ENCODE measurements around the gene HSPA1L.
"Not testable (repeated sequence)": the region's sequence is repeated elsewhere in the genome, so short reads cannot be mapped to it uniquely, and the experiment has no call there.

HSPA1L gene

DNA sequence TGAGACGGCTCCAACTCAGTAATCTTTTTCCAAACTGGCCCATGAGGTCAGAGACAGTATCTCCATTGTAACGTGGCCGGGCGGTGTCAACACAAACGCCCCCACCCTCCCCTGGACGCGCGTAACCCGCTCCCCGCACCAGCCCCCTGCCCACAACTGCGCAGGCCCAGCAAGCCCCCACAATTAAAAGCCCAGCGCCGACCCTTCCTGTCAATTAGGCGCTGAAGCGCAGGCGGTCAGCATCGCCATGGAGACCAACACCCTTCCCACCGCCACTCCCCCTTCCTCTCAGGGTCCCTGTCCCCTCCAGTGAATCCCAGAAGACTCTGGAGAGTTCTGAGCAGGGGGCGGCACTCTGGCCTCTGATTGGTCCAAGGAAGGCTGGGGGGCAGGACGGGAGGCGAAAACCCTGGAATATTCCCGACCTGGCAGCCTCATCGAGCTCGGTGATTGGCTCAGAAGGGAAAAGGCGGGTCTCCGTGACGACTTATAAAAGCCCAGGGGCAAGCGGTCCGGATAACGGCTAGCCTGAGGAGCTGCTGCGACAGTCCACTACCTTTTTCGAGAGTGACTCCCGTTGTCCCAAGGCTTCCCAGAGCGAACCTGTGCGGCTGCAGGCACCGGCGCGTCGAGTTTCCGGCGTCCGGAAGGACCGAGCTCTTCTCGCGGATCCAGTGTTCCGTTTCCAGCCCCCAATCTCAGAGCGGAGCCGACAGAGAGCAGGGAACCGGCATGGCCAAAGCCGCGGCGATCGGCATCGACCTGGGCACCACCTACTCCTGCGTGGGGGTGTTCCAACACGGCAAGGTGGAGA, at the start of gene HSPA1L, which contains the start of gene HSPA1A:
HSPA1L (minus strand) TSS at position 259 of the 814 bp plus-strand sequence. CDS start 3,311 bp downstream, outside the sequence.
HSPA1A (plus strand) TSS at position 519 of the 814 bp plus-strand sequence; CDS start at position 733, 214 bp downstream.
- DNase-seq, result peak; percentile 69

DNA sequence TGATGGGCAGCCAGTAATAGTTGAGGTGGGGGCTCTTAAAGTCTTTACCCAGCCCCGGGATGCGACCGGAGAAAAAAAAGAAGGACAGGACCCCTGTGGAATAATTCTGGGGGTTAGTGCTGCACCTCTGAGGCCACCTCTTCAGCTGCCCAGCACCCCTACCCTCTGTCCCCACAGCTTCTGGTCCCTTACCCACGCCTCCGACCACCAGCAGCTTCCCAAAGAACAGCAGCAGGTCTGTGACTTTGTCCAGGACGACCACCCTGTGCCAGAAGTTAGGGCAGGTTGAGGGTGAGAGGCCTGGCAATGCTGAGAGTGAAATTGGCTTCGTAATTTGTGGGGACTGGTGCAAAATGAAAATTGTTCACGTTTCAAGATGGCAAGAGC, 49.7 kb upstream of the HSPA1L start:
- no peak for DNase-seq

DNA sequence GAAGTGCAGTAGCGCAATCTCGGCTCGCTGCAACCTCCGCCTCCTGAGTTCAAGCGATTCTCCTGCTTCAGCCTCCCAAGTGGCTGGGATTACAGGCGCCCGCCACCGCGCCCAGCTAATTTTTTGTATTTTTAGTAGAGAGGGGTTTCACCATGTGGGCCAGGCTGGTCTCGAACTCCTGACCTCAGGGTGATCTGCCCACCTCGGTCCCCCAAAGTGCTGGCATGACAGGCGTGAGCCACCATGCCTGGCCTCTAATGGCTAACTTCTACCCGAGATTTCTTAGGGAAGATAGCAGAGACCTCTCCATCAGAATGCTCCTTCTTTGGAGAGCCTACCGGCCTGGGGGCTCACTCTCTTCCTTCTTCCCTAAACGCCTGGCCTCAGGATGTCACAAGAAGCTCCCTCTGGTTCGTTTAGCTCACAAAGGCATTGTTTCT, 49.1 kb upstream of the HSPA1L start:
- DNase-seq, result not testable (repeated sequence)

DNA sequence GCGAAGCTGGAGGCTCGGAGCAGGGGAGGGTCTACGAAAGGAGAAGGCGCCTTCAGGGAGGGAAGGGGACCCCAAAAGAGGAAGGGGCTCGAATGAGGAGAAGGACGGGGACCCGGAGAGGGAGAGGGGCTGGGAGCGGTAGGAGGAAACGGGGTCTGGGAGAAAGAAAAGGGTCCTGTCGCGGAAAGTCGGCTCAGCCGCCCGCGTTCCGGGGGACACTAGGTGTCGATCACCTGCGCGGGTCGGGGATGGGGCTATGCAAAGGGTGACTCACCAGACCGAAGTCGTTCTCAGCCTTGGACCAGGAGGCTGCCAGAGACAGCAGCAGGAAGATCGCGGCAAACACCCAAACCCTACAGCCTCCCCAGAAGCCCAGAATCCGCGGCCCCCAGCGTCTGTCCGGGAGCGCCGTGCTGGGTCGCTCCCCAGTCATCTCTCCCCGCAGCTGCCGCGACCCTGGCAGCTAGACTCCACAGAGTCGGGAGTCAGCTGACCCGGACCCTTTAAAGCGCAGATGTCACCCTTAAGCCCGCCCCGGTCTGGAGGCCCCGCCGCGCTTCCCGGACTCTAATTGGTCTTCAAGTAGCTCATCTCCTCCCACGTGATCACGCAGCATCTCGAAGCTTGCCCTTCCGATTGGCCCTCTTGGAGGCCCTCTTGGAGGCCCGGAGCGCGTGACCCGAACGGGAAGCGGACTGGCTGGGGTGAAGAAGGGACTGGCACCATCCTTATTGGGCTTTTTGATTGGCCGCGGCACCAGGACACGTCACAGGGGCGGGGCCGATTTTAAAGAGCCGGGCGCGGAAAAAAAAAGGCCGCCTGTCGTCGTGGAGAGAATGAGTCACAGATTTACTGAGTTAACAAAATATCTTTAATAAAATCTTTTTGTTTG, 47.5 kb upstream of the HSPA1L start, which contains the start of gene NEU1:
NEU1 (minus strand) TSS at position 478 of the 892 bp plus-strand sequence; CDS start at position 433, 45 bp downstream.
- peak; percentile 100 for DNase-seq

DNA sequence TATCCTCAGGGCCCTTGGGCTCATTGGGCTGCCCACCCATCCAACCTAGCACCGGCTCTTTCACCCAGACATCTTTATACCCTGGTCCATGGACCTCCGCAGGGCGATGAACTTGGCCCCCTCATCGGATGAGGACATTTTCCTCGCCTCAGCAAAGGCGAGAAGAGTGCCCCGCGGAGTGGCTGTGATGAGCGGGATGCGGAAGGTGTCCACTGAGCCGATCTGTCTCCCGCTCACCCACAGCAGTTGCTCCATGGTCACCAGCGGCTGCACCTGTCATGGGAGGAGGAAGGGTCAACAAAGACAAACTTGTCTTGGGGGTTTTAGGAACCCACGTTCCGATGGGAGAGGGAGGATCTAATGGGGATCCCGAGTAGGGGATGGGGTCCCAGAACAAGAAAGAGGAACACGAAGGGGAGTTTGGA, 46.8 kb upstream of the HSPA1L start:
- DNase-seq, result no peak

DNA sequence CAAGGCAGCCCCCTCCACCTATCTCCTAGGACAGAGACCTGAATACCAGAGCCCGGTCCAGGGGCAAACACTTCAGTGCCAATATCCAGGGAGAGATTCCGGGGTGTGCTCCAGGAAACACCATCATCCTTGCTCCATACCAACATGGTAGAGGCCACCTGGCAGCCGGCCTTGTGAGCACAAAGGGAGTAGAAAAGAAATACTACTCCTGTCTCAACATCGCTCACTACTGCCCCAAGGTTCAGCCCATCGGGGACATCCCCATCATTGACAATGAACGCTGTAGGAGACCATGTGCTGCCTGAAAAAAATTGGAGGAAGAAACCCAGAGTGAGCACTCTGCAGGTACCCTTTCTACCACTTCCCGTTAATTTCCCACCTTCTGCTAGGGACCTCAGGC, 46.1 kb upstream of the HSPA1L start:
- DNase-seq, result no peak

DNA sequence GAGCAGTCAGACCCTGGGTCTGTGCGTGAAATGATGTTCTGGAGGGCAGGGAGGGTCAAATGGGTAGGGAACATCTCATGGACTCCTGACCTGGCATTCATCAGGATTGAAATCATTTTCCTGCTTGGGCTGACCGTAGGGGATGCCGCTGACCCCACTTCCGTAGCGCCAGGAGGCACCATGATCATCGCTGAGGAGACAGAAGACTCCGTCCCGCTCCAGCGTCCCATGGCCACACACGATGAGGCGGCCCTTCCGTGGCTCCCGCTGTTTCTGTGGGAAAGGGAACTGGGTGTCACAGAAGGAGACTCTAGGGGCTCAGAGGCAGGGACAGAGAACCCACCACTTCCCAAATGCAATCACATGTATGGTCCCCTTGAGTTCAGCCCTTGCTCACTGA, 45.3 kb upstream of the HSPA1L start:
- no peak for DNase-seq

DNA sequence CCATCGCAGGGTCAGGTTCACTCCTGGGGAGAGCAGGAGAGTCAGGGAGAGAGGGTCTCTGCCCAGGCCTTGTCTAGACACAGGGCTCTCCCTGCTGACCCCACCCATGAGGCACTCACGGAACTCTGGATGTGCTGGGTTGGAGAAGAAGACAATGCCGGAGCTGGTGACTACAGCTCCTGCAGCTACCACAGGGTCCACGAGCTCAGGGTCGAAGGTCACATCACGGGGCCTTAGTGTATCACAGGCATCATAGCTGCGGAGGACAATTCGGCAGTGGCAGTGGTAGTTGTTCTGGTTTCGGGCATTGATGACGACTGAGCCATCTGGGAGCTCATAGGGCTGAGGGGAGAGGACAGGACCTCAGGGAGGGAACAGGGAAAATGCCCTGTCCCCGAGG, 44.8 kb upstream of the HSPA1L start:
- no peak for DNase-seq

DNA sequence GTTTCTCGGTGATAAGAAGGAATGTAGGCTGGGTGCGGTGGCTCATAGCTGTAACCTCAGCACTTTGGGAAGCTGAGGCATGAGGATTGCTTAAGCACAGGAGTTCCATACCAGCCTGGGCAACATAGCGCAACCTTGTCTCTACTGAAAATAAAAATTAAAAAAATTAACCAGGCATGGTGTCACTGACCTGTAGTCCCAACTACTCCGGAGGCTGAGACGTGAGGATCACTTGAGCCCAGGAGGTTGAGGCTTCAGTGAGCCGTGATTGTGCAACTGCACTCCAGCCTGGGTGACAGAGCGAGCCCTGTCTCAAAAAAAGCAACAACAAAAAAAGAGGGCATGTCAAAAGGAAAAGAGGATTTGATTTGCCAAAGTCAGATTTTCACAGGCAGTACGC, 43.6 kb upstream of the HSPA1L start:
- DNase-seq, result no peak

DNA sequence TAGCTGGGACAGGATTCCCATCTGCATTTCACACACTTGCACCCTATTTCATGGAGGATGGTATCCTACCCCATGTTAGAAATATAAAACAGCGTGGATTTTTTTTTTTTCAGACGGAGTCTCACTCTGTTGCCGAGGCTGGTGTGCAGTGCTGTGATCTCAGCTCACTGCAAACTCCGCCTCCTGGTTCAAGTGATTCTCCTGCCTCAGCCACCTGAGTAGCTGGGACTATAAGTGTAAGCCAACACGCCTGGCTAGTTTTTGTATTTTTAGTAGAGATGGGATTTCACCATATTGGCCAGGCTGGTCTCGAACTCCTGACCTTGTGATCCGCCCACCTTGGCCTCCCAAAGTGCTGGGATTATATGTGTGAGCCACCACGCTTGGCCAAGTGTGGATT, 42.7 kb upstream of the HSPA1L start:
- DNase-seq, result not testable (repeated sequence)

DNA sequence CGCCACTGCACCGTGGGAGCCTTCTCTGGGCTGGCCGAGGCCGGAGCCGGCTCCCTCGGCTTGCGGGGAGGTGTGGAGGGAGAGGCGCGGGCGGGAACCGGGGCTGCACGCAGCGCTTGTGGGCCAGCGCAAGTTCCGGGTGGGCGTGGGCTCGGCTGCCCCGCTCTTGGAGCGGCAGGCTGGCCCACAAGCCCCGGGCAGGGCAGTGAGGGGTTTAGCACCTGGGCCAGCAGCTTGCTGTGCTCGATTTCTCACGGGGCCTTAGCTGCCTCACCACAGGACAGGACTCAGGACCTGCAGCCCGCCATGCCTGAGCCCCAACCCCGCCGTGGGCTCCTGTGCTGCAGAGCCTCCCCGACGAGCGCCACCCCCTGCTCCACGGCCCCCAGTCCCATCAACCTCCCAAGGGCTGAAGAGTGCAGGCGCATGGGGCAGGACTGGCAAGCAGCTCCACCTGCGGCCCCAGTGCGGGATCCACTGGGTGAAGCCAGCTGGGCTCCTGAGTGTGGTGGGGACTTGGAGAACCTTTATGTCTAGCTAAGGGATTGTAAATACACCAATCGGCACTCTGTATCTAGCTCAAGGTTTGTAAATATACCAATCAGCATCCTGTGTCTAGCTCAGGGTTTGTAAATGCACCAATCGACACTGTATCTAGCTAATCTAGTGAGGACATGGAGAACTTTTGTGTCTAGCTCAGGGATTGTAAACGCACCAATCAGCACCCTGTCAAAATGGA, 37.1 kb upstream of the HSPA1L start:
- DNase-seq, result not testable (repeated sequence)

DNA sequence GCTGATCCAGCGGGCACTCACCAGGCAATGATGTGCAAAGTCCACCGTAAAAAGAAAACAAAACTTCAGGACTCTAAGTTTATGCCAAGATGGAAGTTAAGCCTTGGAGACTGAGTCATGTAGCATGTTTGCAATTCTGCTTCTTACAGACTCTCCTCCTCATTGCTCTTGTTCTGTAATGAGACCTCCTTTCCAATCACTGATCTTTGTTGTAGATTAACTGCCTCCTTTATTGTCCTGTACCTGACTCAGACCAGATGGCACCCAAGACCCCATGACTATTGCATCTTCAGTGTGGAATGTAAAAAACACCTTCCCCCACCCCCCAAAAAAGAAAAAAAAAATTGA, 36.4 kb upstream of the HSPA1L start:
- no peak for DNase-seq

DNA sequence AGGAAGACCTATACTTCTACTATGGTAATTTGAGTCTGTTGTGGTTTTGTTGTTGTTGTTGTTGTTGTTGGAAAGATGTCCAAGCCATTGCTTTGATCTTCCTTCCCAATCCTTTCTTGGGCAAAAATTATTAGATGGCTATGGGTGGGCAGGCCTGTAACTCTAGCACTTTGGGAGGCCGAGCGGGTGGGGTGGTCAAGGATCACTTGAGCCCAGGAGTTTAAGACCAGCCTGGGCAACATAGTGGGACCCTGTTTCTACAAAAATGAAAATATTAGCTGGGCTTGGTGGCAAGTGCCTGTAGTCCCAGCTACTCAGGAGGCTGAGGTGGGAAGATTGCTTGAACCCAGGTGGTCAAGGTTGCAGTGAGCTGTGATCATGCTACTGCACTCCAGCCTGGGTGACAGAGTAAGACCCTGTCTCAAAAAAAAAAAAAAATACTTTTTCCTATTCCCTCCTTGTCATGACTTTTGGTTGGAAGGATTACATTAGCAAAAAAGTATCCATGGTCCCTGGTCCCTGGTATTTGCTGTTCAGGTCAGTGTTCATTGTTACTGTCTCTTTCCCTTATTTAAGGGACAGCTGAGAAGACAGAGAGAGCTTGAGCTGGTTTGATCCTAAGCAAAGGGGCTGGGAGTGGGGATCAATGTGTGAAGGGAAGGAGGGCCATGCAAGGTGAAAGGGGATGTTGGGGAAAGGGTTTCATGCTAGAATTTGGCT, 35.8 kb upstream of the HSPA1L start:
- no peak for DNase-seq

DNA sequence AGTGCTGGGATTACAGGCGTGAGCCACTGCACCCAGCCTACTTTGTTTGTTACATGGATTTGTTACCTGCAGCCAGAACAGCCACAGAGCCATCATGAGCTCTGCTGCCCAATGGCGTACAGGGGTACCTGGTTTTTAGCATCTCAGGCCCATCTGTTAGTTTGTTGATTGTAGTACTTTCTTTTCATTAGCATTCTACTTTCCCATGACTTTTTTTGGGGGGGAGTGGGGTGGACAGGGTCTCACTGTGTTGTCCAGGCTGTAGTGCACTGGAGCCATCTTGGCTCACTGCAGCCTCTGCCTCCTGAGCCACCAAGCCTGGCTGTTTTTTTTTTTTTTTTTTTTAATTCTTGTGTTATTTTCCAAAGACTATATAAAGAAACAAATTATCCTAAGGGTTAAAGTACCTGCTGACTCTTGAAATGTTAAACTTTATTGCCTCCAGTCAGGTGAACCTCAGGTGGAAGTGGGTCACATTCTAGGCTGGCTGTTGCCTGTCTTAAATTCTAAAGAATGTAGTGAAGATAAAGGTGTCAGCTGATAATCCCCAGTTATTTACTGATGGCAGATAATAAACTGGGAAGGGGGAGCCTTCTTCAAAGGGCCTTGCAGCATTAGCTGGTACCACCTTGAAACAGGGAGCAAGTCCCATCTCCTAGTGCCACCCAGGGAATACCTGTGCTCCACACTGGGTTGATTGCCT, 32.3 kb upstream of the HSPA1L start:
- DNase-seq, result no peak

DNA sequence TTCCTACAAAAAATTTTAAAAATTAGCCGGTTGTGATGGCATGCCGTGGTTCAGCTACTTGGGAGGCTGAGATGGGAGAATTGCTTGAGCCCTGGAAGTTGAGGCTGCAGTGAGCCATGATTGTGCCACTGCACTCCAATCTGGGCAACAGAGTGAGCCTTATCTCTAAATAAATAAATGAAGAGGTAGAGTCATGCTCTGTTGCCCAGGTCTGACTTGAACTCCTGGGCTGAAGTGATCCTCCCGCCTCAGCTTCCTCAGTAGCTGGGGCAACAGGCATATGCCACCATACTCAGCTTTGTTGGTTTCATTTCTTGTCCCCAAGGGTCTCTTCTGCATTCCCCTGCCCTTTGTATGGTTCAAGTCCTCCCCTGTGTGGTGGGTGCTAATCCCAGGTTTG, 29.4 kb upstream of the HSPA1L start:
- DNase-seq, result no peak

DNA sequence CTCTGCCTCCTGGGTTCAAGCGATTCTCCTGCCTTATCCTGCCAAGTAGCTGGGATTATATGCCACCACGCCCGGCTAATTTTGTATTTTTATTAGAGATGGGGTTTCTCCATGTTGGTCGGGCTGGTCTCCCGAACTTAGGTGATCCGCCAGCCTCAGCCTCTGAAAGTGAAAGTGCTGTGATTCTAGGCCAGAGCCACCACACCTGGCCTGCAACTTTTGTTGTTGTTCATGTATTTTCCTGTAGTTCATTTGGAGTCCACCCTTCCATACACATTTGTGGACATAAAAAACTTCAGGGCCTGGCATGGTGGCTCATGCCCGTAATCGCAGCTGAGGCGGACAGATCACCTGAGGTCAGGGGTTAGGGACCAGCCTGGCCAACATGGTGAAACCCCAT, 27.0 kb upstream of the HSPA1L start:
- no peak for DNase-seq

DNA sequence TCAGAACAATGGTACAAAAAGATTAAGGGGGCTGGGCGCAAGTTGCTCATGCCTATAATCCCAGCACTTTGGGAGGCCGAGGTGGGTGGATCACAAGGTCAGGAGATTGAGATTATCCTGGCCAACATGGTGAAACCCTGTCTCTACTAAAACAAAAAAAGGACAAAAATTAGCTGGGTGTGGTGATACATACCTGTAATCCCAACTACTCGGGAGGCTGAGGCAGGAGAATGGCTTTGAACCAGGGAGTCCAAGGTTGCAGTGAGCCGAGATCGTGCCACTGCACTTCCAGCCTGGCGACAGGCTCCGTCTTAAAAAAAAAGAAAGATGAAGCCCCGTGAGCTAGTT, 24.7 kb upstream of the HSPA1L start:
- not testable (repeated sequence) for DNase-seq

DNA sequence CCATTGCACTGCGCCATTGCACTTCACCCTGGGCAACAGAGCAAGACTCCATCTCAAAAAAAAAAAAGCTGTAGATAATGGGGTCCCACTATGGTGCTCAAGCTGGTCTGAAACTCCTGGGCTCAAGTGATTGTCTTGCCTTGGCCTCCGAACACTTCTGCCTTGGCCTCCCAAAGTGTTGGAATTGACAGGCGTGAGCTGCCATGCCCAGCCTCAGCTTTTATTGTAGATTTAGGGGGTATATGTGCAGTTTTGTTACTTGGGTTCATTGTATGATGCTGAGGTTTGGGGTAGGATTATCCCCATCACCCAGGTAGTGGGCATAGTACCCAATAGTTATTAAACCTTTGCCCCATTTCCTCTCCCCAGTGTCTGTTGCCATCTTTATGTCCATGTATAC, 23.9 kb upstream of the HSPA1L start:
- no peak for DNase-seq

DNA sequence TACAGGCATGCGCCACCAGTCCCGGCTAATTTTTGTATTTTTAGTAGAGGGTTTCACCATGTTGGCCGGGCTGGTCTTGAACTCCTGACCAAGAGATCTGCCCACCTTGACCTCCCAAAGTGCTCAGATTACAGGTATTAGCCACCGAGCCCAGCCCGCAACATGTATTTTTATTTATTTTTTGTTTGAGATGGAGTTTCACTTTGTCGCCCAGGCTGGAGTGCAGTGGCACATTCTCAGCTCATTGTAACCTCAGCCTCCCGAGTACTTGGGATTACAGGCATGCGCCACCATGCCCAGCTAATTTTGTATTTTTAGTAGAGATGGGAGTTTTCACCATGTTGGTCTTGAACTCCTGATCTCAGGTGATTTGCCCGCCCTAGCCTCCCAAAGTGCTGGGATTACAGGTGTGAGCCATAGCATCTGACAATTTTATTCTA, 23.1 kb upstream of the HSPA1L start:
- DNase-seq, result not testable (repeated sequence)

DNA sequence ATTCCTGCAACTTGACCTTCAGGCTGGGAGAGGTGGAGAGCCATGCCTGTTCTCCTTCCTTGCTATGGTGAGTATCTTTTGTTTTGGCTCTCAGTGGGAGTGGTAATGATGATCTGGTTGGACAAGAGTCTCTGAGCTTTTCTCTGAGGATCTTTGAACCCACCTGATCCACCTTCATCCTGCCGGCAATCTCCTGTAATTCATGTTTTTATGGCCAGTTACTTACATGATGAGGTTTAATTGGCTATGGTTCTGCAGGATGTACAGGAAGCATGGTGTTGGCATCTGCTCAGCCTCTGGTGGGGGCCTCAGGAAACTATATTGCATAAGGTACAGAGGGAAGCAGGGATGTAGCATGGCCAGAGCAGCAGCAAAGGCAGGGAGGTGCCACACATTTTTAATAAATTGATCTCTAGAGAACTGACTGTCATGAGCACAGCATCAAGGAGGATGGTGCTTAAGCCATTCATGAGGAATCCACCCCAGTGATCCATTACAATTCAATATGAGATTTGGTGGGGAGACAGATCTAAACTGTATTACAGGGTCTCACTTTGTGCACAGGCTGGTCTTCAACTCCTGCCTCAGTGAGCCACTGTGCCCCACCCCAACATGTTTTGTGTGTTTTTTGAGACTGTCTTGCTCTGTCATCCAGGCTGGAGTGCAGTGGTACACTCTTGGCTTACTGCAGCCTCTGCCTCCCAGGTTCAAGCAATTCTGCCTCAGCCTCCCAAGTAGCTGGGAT, 22.5 kb upstream of the HSPA1L start:
- DNase-seq, result no peak

All from stimulated activated CD4-positive, alpha-beta T cell treated with anti-CD3 and anti-CD28 coated beads, Interleukin-1b, Interleukin-23, amount 100 ng/mL, for 48 hours (primary cell).